K562 (cell line): ENCODE results near the gene DCAF6. TPM values are rescaled to one million over a fixed set of nuclear protein-coding genes. Genes with fewer than 3 reads are reported as not detected.
A peak's percentile ranks its signal among the peaks of the same experiment; 100 is the strongest.

Experiments used
- ATAC-seq: fragments of 200-7000 bp; cut with Tn5 transposase; 3 replicates; pipeline ENCODE4 v1.9.1; 2020; ENCODE audit warnings: moderate library complexity
- BruUV-seq: library from RNA; stranded (reverse); fragments of 400-500 nt; replicated peaks from 2 replicates; lab custom pipeline; 2021; lab: Mats Ljungman, UMichigan
- CTCF ChIA-PET: fragments of 300-600 bp; formaldehyde crosslinking; extraction: SDS; loops from one replicate; lab custom pipeline; 2021; ENCODE audit warnings: low intra/inter-chr PET ratio; lab: Yijun Ruan, JAX
- POLR2A ChIA-PET: fragments of 300-600, 350-650 bp; sonication (Branson Sonifier 250); formaldehyde crosslinking; extraction: SDS; loops from one replicate; lab custom pipeline; 2021; ENCODE audit warnings: antibody characterized with exemption, inconsistent platforms; lab: Yijun Ruan, JAX
- DNase-seq, 4 experiments: peaks; one replicate each; pipeline versions ENCODE4 v3.0.0 to v3.0.0-alpha.2; 2011 to 2018; ENCODE audit warnings: low spot score in 3 of 4, mixed read lengths in 3 of 4; ENCODE audit errors: extremely low read depth in 1 of 4
- FAIRE-seq: peaks from 2 replicates; lab custom pipeline; 2011; peaks lifted over from hg19 to GRCh38; lab: Jason Lieb, UNC
- H2AFZ ChIP-seq: 2 replicates; pipeline ENCODE4 v1.6.0; 2011; ENCODE audit warnings: low read depth, low read length, control low read depth, inconsistent platforms
- H3K27ac ChIP-seq: fragments of 200-600 bp; 3 replicates; pipeline ENCODE4 v1.8.0; 2011; ENCODE audit warnings: low read depth, mild to moderate bottlenecking, control low read depth, inconsistent platforms, low read length, moderate library complexity, mixed read lengths; ENCODE audit errors: extremely low read depth
- H3K27me3 ChIP-seq, 2 experiments: fragments of 300-600 bp in 1 of 2; 2 replicates in 1 of 2; 3 replicates in 1 of 2; pipeline versions ENCODE4 v1.6.0 to v1.8.0; 2011; ENCODE audit warnings: inconsistent platforms in 2 of 2, low read length in 2 of 2, mild to moderate bottlenecking in 1 of 2, mixed read lengths in 1 of 2, moderate library complexity in 1 of 2; ENCODE audit not compliant: control insufficient read depth in 2 of 2, insufficient read depth in 2 of 2
- H3K36me3 ChIP-seq: fragments of 300-600 bp; 3 replicates; pipeline ENCODE4 v1.8.0; 2011; ENCODE audit warnings: mild to moderate bottlenecking, low read length, inconsistent platforms; ENCODE audit not compliant: control insufficient read depth, insufficient read depth
- H3K4me1 ChIP-seq, 2 experiments: fragments of 200-600 bp in 1 of 2; replicated peaks in 1 of 2; 2 replicates in 1 of 2; 3 replicates in 1 of 2; pipeline versions ENCODE4 v1.5.1 to v1.8.0; 2011; ENCODE audit warnings: inconsistent platforms in 2 of 2, low read length in 2 of 2, mild to moderate bottlenecking in 1 of 2, mixed read lengths in 1 of 2, moderate library complexity in 1 of 2; ENCODE audit not compliant: control insufficient read depth in 2 of 2, insufficient read depth in 2 of 2
- H3K4me2 ChIP-seq: 2 replicates; pipeline ENCODE4 v1.6.1; 2011; ENCODE audit warnings: low read length, control low read depth, inconsistent platforms, mixed read lengths; ENCODE audit not compliant: insufficient read depth
- H3K4me3 ChIP-seq: fragments of 200-600 bp; sonication (generic), shearing (Covaris generic); 2 replicates; pipeline ENCODE4 v1.5.1; 2016; ENCODE audit warnings: control low read depth, inconsistent platforms
- H3K79me2 ChIP-seq: fragments of 200-600 bp; 3 replicates; pipeline ENCODE4 v1.8.0; 2011; ENCODE audit warnings: low read length, inconsistent platforms; ENCODE audit not compliant: control insufficient read depth, insufficient read depth
- H3K9ac ChIP-seq, 2 experiments: 2 replicates each; pipeline versions ENCODE4 v1.6.0 to v1.6.1; 2011; ENCODE audit warnings: low read depth in 2 of 2, low read length in 2 of 2, control low read depth in 1 of 2, inconsistent platforms in 1 of 2, mild to moderate bottlenecking in 1 of 2, mixed read lengths in 1 of 2; ENCODE audit not compliant: insufficient read depth in 1 of 2
- H3K9me1 ChIP-seq: one replicate; pipeline ENCODE4 v1.6.0; 2011; ENCODE audit warnings: inconsistent platforms, mild to moderate bottlenecking, low read length, moderate library complexity; ENCODE audit not compliant: control insufficient read depth, insufficient read depth
- H3K9me3 ChIP-seq: replicated peaks from 2 replicates; pipeline ENCODE4 v1.5.1; 2011; ENCODE audit warnings: low read depth, low read length, inconsistent platforms; ENCODE audit not compliant: control insufficient read depth, insufficient read depth
- H4K20me1 ChIP-seq: replicated peaks from 2 replicates; pipeline ENCODE4 v1.6.1; 2011; ENCODE audit warnings: low read length, inconsistent platforms, mixed read lengths; ENCODE audit not compliant: control insufficient read depth, insufficient read depth
- ARID1B ChIP-seq: fragments of 450-650 bp; IDR thresholded peaks from 2 replicates; pipeline ENCODE4 v1.6.1; 2016; ENCODE audit warnings: antibody characterized with exemption, mild to moderate bottlenecking, inconsistent platforms
- ATF3 ChIP-seq, 2 experiments: fragments of 450-650 bp in 1 of 2; sonication (generic) in 1 of 2; formaldehyde crosslinking in 1 of 2; IDR thresholded peaks in 1 of 2; conservative IDR thresholded peaks in 1 of 2; 2 replicates each; pipeline versions ENCODE4 v1.6.1 to v1.8.1; 2016 to 2023; ENCODE audit warnings: mild to moderate bottlenecking in 2 of 2, moderate library complexity in 2 of 2, inconsistent platforms in 1 of 2, missing genetic modification reagents in 1 of 2
- C11orf30 ChIP-seq: fragments of 450-650 bp; IDR thresholded peaks from 2 replicates; pipeline ENCODE4 v1.6.1; 2016; ENCODE audit warnings: low read depth, mild to moderate bottlenecking
- CBFB ChIP-seq: sonication (generic); formaldehyde crosslinking; IDR thresholded peaks from 2 replicates; pipeline ENCODE4 v1.4.0; 2020; ENCODE audit warnings: mild to moderate bottlenecking, missing genetic modification reagents
- CTBP1 ChIP-seq: fragments of 450-650 bp; IDR thresholded peaks from 2 replicates; pipeline ENCODE4 v1.6.1; 2016; ENCODE audit warnings: borderline replicate concordance
- DPF2 ChIP-seq: fragments of 450-650 bp; IDR thresholded peaks from 2 replicates; pipeline ENCODE4 v1.6.1; 2016
- EHMT2 ChIP-seq: fragments of 450-650 bp; IDR thresholded peaks from 2 replicates; pipeline ENCODE4 v1.6.1; 2018; ENCODE audit warnings: antibody characterized with exemption
- ETV5 ChIP-seq: sonication (generic); formaldehyde crosslinking; IDR thresholded peaks from 2 replicates; pipeline ENCODE4 v1.4.0; 2020; ENCODE audit warnings: low read depth, mild to moderate bottlenecking, missing genetic modification reagents
- FOSL1 ChIP-seq: fragments of 200-800 bp; sonication (Bioruptor generic); conservative IDR thresholded peaks from 2 replicates; pipeline ENCODE4 v1.6.1; 2016; ENCODE audit warnings: missing genetic modification characterization, missing compliant biosample characterization
- FOXK2 ChIP-seq, 2 experiments: fragments of 450-650 bp; IDR thresholded peaks in 1 of 2; conservative IDR thresholded peaks in 1 of 2; 2 replicates each; pipeline ENCODE4 v1.6.1; 2016; ENCODE audit warnings: low read depth in 2 of 2, mild to moderate bottlenecking in 1 of 2
- GTF2E2 ChIP-seq: fragments of 200-800 bp; sonication (Bioruptor generic); IDR thresholded peaks from 2 replicates; pipeline ENCODE4 v1.6.1; 2016; ENCODE audit warnings: missing genetic modification characterization, missing compliant biosample characterization
- JUN ChIP-seq, 2 experiments: sonication (generic) in 1 of 2; formaldehyde crosslinking in 1 of 2; IDR thresholded peaks; 2 replicates each; pipeline versions ENCODE4 v1.6.1 to v1.8.0; 2012 to 2022; ENCODE audit warnings: borderline replicate concordance in 2 of 2, mild to moderate bottlenecking in 2 of 2, improper control_type of control experiment in 1 of 2, low read depth in 1 of 2, low read length in 1 of 2, missing genetic modification reagents in 1 of 2
- KLF16 ChIP-seq: IDR thresholded peaks from 2 replicates; pipeline ENCODE4 v1.6.1; 2016; ENCODE audit warnings: antibody characterized with exemption
- MAFG ChIP-seq: fragments of 450-650 bp; conservative IDR thresholded peaks from 2 replicates; pipeline ENCODE4 v1.6.1; 2016; ENCODE audit warnings: missing genetic modification characterization, missing compliant biosample characterization
- MBD2 ChIP-seq: sonication (generic); IDR thresholded peaks from 2 replicates; pipeline ENCODE4 v1.6.1; 2016; ENCODE audit warnings: low read depth, borderline replicate concordance
- MCM7 ChIP-seq, 2 experiments: fragments of 450-650 bp; IDR thresholded peaks; 2 replicates each; pipeline ENCODE4 v1.6.1; 2016 to 2018
- NFATC3 ChIP-seq: fragments of 450-650 bp; IDR thresholded peaks from 2 replicates; pipeline ENCODE4 v1.6.1; 2017; ENCODE audit warnings: mild to moderate bottlenecking
- RBFOX2 ChIP-seq: fragments of 200-400 bp; formaldehyde crosslinking; IDR thresholded peaks from 2 replicates; pipeline ENCODE4 v1.6.1; 2017; ENCODE audit warnings: low read depth, mild to moderate bottlenecking, low read length, moderate library complexity
- SMAD3 ChIP-seq: fragments of 450-650 bp; formaldehyde crosslinking; conservative IDR thresholded peaks from 2 replicates; pipeline ENCODE4 v1.4.0; 2020; ENCODE audit warnings: mild to moderate bottlenecking
- SMARCA4 ChIP-seq: fragments of 450-650 bp; IDR thresholded peaks from 2 replicates; pipeline ENCODE4 v1.6.1; 2016
- SOX6 ChIP-seq: fragments of 450-650 bp; IDR thresholded peaks from 2 replicates; pipeline ENCODE4 v1.6.1; 2014; ENCODE audit warnings: mild to moderate bottlenecking
- SUPT5H ChIP-seq: fragments of 450-650 bp; IDR thresholded peaks from 2 replicates; pipeline ENCODE4 v1.6.1; 2016
- ZFP30 ChIP-seq: fragments of 250-450 bp; sonication (Bioruptor Pico); IDR thresholded peaks from 2 replicates; pipeline ENCODE4 v1.8.0; 2022; ENCODE audit warnings: moderate library complexity, mild to moderate bottlenecking, inconsistent platforms, borderline replicate concordance
- ZNF184 ChIP-seq: sonication (generic); formaldehyde crosslinking; IDR thresholded peaks from 2 replicates; pipeline ENCODE4 v1.5.0; 2020; ENCODE audit warnings: missing genetic modification reagents
- WGBS: fragments of 100-300 bp; shearing (Covaris generic); methylation state at CpG from one replicate; pipeline ENCODE4 v1.1.6; 2016; ENCODE audit warnings: low coverage, mixed read lengths; ENCODE audit not compliant: insufficient coverage; ENCODE audit errors: missing lambda C conversion rate; 5-methylcytosine and 5-hydroxymethylcytosine counted together
- in situ Hi-C: fragments of 300-500 bp; cut with MboI; formaldehyde crosslinking; loops from 4 replicates; pipeline ENCODE4 v1.15.0; 2018; ENCODE audit warnings: inconsistent platforms, mixed read lengths
- intact Hi-C: fragments of 100-400 bp; cut with micrococcal nuclease; formaldehyde crosslinking; loops from 2 replicates; pipeline ENCODE4 v1.14.2; 2022
- polyA plus RNA-seq, 8 experiments: library from polyadenylated mRNA; depleted of rRNA in 4 of 8; stranded (reverse) in 5 of 8; unstranded in 3 of 8; fragments of >200 nt; fragmentation: Nextera tagmentation in 2 of 8; fragmentation: Illumina TruSeq in 1 of 8; extraction: Ambion mirVana in 2 of 8; extraction: Trizol in 1 of 8; gene quantifications; 2 replicates each; pipeline versions ENCODE4 v1.2.1 to v1.2.3, GENCODE V29; 2011 to 2014; ENCODE audit warnings: inconsistent platforms in 1 of 8, missing spikeins in 1 of 8
- total RNA-seq, 7 experiments: library from RNA; depleted of rRNA in 6 of 7; stranded (reverse); fragments of >200 nt in 6 of 7; fragmentation: Illumina TruSeq in 2 of 7; extraction: Trizol in 2 of 7; gene quantifications; 2 replicates each; pipeline versions ENCODE4 v1.2.1 to v1.2.3, GENCODE V29; 2011 to 2021; ENCODE audit warnings: low replicate concordance in 1 of 7
- TF ChIP-seq, protein P1 (sequence below): sonication (generic); formaldehyde crosslinking; IDR thresholded peaks from 2 replicates; pipeline ENCODE4 v1.8.0; 2022; ENCODE audit warnings: mild to moderate bottlenecking, missing genetic modification reagents

DCAF6 gene
- total and polyA plus RNA-seq, 9 of the 15 experiments (the other 6 are each of a cell fraction or from before 2014, with no cell fraction given) = 19.1 to 102 (median 46.3) TPM

- Histone ChIP-seq H3K9ac (no peak overlapping the region), H3K4me3 (no peak overlapping the region), H2AFZ (peak overlapping the region; percentile 75), H3K9me3 (peaks cover 9% of the 10 kb centered on the region), H3K79me2 (peaks cover 9% of the 10 kb centered on the region; the same call in 1 of the 3 replicates), H3K36me3 (no peaks in the 10 kb centered on the region), H3K4me2 (peak overlapping the region; percentile 5; the same call in 1 of the 2 replicates), H3K4me1 (peaks cover 3 to 15% of the 10 kb centered on the region in 2 experiments; a peak in 4 of 5 replicates), H3K9me1 (no peaks in the 10 kb centered on the region), H4K20me1 (no peaks in the 10 kb centered on the region), H3K27me3 (no peaks in the 10 kb centered on the region), H3K27ac (peak overlapping the region; percentile 3; the same call in 2 of the 3 replicates)
- ChIA-PET CTCF (no interaction called here), POLR2A (interaction anchor here (0.7 to 3.9 kb wide), 7 partner anchors 9 to 61 kb away, joined by 3 to 29 read pairs (median 4); partner anchors contain the start of gene ADCY10)
- DNase-seq = peak in 3 of 4 experiments; percentile 35 to 75 (median 54)
- ATAC-seq = peak; percentile 88
- BruUV-seq = no TSS peak
- intact Hi-C loops (no loop called here), in situ Hi-C loops (no loop called here)
- 50% methylated on average over 4 of the region's 4 CpGs for WGBS
- peak; percentile 65 for FAIRE-seq
- no peak for TF ChIP-seq MBD2
- 0 out of 2 replicates have a peak, but pooled peaks have one; percentile 30 for TF ChIP-seq SOX6
- no peak for TF ChIP-seq SUPT5H
- TF ChIP-seq MAFG (tag) = peak; percentile 33; the same call in 1 of the 2 replicates
- no peak for TF ChIP-seq ZFP30 (CRISPR knock-in tag)
- TF ChIP-seq ARID1B = peak; percentile 55
- TF ChIP-seq ATF3 (IDR thresholded peaks at IDR 0.05) = peak; percentile 51
- TF ChIP-seq ATF3 (CRISPR knock-in tag; conservative IDR thresholded peaks at IDR 0.05) = no peak
- peak; percentile 73 for TF ChIP-seq DPF2
- no peak for TF ChIP-seq GTF2E2 (tag)
- peak; percentile 84 for TF ChIP-seq FOSL1 (tag)
- TF ChIP-seq RBFOX2 = no peak
- TF ChIP-seq, protein P1, sequence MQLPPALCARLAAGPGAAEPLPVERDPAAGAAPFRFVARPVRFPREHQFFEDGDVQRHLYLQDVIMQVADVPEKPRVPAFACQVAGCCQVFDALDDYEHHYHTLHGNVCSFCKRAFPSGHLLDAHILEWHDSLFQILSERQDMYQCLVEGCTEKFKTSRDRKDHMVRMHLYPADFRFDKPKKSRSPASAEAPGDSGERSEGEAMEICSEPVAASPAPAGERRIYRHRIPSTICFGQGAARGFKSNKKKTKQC = no peak
- TF ChIP-seq ZNF184 (CRISPR knock-in tag) = no peak
- 0 out of 4 replicates have a peak, but pooled peaks have one; percentile 22 to 24 for TF ChIP-seq FOXK2 (conservative IDR thresholded peaks at IDR 0.05 in 1 of 2, IDR thresholded peaks at IDR 0.05 in 1 of 2; ENCODE audit: low read depth in 2 of 2)
- no peak for TF ChIP-seq MCM7 (IDR thresholded peaks at IDR 0.05)
- TF ChIP-seq SMAD3 (CRISPR knock-in tag) = no peak
- TF ChIP-seq CBFB (CRISPR knock-in tag) = no peak
- no peak for TF ChIP-seq NFATC3
- TF ChIP-seq SMARCA4 = peak; percentile 58
- peak; percentile 59; the same call in 1 of the 2 replicates for TF ChIP-seq EHMT2
- TF ChIP-seq ETV5 (CRISPR knock-in tag) = 0 out of 2 replicates have a peak, but pooled peaks have one; percentile 53
- 0 out of 2 replicates have a peak, but pooled peaks have one; percentile 52 for TF ChIP-seq JUN (IDR thresholded peaks at IDR 0.05; ENCODE audit: borderline replicate concordance, low read depth, low read length)
- no peak for TF ChIP-seq JUN (CRISPR knock-in tag; IDR thresholded peaks at IDR 0.05; ENCODE audit: borderline replicate concordance)
- TF ChIP-seq KLF16 = no peak
- TF ChIP-seq C11orf30 = peak; percentile 35; the same call in 1 of the 2 replicates
- TF ChIP-seq CTBP1 = peak; percentile 75
Observed at GRCh38 chr1:167904652-167905130, 31.8 kb upstream of the DCAF6 start.
